Measurements from ENCODE around the gene GCLC. TPM values are rescaled to one million over a fixed set of nuclear protein-coding genes. Genes with fewer than 3 reads are reported as not detected.
A peak's percentile ranks its signal among the peaks of the same experiment; 100 is the strongest.
"Not testable (repeated sequence)": the region's sequence is repeated elsewhere in the genome, so short reads cannot be mapped to it uniquely, and the experiment has no call there.

Gene GCLC
- total RNA-seq, 1 experiment from 2014 or later = 47.1 TPM

DNA sequence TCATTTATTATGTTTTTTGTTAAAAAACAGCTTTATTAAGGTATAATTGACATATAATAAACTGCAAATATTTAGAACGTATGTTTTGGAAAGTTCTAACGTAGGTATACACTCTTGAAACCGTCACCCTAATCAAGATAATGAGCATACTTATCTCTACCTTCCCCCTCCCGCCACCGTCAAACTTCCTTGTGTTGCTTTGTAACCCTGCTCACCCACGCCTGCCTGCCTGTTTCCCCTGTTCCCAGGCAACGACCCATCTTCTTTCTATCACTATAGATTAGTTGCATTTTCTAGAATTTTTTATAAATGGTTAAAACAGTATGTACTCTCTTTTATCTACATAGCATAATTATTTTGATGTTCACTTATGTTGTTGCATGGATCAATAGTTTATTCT lies 33.5 kb upstream of the GCLC start:
- peaks cover 6% of the 10 kb centered on the region for H3K9me3 Mint-ChIP-seq
- H3K36me3 Mint-ChIP-seq = peaks cover 2% of the 10 kb centered on the region
- ChIA-PET POLR2A (no interaction called here), CTCF (no interaction called here)
- no peak overlapping the region for H3K4me3 Mint-ChIP-seq
- TF ChIP-seq, protein P1, sequence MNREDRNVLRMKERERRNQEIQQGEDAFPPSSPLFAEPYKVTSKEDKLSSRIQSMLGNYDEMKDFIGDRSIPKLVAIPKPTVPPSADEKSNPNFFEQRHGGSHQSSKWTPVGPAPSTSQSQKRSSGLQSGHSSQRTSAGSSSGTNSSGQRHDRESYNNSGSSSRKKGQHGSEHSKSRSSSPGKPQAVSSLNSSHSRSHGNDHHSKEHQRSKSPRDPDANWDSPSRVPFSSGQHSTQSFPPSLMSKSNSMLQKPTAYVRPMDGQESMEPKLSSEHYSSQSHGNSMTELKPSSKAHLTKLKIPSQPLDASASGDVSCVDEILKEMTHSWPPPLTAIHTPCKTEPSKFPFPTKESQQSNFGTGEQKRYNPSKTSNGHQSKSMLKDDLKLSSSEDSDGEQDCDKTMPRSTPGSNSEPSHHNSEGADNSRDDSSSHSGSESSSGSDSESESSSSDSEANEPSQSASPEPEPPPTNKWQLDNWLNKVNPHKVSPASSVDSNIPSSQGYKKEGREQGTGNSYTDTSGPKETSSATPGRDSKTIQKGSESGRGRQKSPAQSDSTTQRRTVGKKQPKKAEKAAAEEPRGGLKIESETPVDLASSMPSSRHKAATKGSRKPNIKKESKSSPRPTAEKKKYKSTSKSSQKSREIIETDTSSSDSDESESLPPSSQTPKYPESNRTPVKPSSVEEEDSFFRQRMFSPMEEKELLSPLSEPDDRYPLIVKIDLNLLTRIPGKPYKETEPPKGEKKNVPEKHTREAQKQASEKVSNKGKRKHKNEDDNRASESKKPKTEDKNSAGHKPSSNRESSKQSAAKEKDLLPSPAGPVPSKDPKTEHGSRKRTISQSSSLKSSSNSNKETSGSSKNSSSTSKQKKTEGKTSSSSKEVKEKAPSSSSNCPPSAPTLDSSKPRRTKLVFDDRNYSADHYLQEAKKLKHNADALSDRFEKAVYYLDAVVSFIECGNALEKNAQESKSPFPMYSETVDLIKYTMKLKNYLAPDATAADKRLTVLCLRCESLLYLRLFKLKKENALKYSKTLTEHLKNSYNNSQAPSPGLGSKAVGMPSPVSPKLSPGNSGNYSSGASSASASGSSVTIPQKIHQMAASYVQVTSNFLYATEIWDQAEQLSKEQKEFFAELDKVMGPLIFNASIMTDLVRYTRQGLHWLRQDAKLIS (CRISPR knock-in tag; IDR thresholded peaks at IDR 0.05; ENCODE audit: borderline replicate concordance) = no peak
- no peaks in the 10 kb centered on the region for H3K27me3 Mint-ChIP-seq (ENCODE audit: low read depth)
- peaks cover 5% of the 10 kb centered on the region for H3K4me1 Mint-ChIP-seq
- no peak for ATAC-seq
- no peak overlapping the region for H3K27ac Mint-ChIP-seq
- no peak for DNase-seq (ENCODE audit: low spot score)

DNA sequence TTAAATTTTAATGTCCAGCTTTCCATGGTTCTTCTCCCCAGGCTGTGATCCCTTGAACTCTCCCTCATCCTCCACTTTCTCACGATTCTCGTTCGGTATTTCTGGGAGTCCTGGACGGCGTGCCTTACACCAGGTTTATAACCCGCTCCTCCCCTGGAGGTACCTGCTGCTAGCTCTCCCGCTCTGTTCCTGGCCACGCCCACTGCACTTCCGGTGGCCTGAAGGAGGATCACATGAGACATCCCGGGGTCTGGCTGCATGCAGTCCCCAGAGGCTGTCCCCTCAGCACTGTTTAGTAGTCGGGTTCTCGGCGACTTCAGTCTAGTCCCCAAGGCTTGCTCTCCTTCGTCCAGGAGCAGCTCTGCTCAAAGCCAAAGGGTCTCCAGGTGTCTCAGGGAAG lies 28.4 kb upstream of the GCLC start:
- DNase-seq (ENCODE audit: low spot score) = peak; percentile 49
- H3K27me3 Mint-ChIP-seq (ENCODE audit: low read depth) = no peaks in the 10 kb centered on the region
- peaks cover 12% of the 10 kb centered on the region for H3K9me3 Mint-ChIP-seq
- H3K4me1 Mint-ChIP-seq = peaks cover 5% of the 10 kb centered on the region
- TF ChIP-seq, protein P2, sequence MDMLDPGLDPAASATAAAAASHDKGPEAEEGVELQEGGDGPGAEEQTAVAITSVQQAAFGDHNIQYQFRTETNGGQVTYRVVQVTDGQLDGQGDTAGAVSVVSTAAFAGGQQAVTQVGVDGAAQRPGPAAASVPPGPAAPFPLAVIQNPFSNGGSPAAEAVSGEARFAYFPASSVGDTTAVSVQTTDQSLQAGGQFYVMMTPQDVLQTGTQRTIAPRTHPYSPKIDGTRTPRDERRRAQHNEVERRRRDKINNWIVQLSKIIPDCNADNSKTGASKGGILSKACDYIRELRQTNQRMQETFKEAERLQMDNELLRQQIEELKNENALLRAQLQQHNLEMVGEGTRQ (CRISPR knock-in tag; IDR thresholded peaks at IDR 0.05) = peak; percentile 38; the same call in 1 of the 2 replicates
- TF ChIP-seq ZNF219 (CRISPR knock-in tag; IDR thresholded peaks at IDR 0.05; ENCODE audit: borderline replicate concordance) = no peak
- POLR2A ChIA-PET = no interaction called here
- H3K36me3 Mint-ChIP-seq = peaks cover 7% of the 10 kb centered on the region
- ATAC-seq = peak; percentile 88
- CTCF ChIA-PET = no interaction called here
- H3K4me3 Mint-ChIP-seq = no peak overlapping the region
- peak overlapping the region; percentile 43; the same call in 1 of the 2 replicates for H3K27ac Mint-ChIP-seq

DNA sequence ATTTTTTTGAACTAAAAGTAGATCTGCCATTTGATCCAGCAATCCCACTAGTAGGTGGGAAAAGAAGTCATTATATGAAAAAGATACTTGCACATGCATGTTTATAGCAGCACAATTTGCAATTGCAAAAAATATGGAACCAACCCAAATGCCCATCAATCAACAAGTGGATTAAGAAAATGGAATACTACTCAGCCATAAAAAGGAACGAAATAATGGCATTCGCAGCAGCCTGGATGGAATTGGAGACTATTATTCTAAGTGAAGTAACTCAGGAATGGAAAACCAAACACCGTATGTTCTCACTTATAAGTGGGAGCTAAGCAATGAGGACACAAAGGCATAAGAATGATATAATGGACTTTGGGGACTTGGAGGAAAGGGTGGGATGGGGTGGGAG lies 27.5 kb upstream of the GCLC start:
- H3K27me3 Mint-ChIP-seq (ENCODE audit: low read depth); H3K27ac Mint-ChIP-seq; CTCF ChIA-PET; H3K36me3 Mint-ChIP-seq; H3K4me1 Mint-ChIP-seq; H3K4me3 Mint-ChIP-seq; DNase-seq (ENCODE audit: low spot score); POLR2A ChIA-PET; ATAC-seq: not testable (repeated sequence)
- peaks cover 12% of the 10 kb centered on the region for H3K9me3 Mint-ChIP-seq

DNA sequence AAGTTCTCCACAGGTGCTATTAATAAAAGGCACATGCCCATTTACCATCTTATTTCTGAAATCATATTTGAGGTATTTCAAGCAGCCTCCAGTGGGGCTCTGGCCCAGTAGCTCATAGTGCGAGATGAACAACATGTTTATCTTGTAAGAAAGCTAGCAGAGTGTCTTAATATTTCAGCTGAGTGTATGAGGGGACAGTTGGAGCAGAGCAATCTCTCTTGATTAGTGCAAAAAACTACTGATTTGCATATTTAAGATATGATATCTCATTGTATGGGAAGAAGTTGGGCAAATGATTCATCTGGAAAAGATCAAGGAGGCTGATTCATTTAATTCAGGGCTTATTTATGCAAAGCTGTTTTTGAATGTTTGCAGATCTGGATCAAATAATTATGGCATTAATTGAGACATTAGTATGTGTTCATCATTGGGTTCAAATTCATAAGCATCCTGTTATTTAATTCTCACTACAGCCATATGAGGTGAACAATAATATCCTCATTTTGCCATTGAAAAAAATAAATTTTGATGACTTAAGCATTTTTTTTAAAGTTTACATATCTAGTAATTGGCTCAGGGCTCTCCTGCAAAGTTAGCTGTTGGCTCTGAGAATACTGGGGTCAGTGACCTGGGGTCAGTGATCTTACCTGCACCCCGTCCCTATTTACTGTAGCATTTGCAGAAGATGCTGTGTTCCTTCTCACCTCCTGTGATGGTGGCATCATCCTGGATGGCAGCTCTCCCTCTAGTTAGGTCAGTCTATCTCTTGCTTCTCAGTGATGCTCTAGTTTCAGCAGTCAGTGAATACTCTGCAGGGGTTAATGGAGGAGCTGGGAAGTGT lies 24.1 kb upstream of the GCLC start:
- ATAC-seq (no peak), DNase-seq (ENCODE audit: low spot score) (no peak)
- no peak overlapping the region for H3K4me3 Mint-ChIP-seq
- H3K36me3 Mint-ChIP-seq = peaks cover 7% of the 10 kb centered on the region
- H3K9me3 Mint-ChIP-seq = peaks cover 15% of the 10 kb centered on the region
- no peak overlapping the region for H3K27ac Mint-ChIP-seq
- CTCF ChIA-PET = interaction anchor here (0.5 to 1.5 kb wide), 3 partner anchors 150 to 1161 kb away, joined by 3 to 6 read pairs (median 4); no protein-coding TSS in a partner anchor
- TF ChIP-seq, protein P3, sequence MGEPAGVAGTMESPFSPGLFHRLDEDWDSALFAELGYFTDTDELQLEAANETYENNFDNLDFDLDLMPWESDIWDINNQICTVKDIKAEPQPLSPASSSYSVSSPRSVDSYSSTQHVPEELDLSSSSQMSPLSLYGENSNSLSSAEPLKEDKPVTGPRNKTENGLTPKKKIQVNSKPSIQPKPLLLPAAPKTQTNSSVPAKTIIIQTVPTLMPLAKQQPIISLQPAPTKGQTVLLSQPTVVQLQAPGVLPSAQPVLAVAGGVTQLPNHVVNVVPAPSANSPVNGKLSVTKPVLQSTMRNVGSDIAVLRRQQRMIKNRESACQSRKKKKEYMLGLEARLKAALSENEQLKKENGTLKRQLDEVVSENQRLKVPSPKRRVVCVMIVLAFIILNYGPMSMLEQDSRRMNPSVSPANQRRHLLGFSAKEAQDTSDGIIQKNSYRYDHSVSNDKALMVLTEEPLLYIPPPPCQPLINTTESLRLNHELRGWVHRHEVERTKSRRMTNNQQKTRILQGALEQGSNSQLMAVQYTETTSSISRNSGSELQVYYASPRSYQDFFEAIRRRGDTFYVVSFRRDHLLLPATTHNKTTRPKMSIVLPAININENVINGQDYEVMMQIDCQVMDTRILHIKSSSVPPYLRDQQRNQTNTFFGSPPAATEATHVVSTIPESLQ (CRISPR knock-in tag; IDR thresholded peaks at IDR 0.05) = no peak
- no peak for TF ChIP-seq NFATC4 (CRISPR knock-in tag; IDR thresholded peaks at IDR 0.05)
- no peak for TF ChIP-seq FOXK1 (CRISPR knock-in tag; IDR thresholded peaks at IDR 0.05)
- TF ChIP-seq, protein P4, sequence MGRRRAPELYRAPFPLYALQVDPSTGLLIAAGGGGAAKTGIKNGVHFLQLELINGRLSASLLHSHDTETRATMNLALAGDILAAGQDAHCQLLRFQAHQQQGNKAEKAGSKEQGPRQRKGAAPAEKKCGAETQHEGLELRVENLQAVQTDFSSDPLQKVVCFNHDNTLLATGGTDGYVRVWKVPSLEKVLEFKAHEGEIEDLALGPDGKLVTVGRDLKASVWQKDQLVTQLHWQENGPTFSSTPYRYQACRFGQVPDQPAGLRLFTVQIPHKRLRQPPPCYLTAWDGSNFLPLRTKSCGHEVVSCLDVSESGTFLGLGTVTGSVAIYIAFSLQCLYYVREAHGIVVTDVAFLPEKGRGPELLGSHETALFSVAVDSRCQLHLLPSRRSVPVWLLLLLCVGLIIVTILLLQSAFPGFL (CRISPR knock-in tag; IDR thresholded peaks at IDR 0.05; ENCODE audit: borderline replicate concordance) = no peak
- peaks cover 5% of the 10 kb centered on the region for H3K4me1 Mint-ChIP-seq
- 0 out of 2 replicates have a peak, but pooled peaks cover 2% of the 10 kb centered on the region for H3K27me3 Mint-ChIP-seq (ENCODE audit: low read depth)
- POLR2A ChIA-PET = no interaction called here

All from WTC11 (cell line).